ENCODE results near the gene NFKB2.

The NFKB2 gene

GRCh38 chr10:102382871-102383270, 12.6 kb upstream of the NFKB2 start:
- TF ChIP-seq CTCF (conservative IDR thresholded peaks at IDR 0.05; ENCODE audit: low read depth, low read length) = no peak
- H3K4me3 ChIP-seq (ENCODE audit: low read length) = no peak overlapping the region
- DNase-seq (ENCODE audit: low read depth) = no peak

DNA sequence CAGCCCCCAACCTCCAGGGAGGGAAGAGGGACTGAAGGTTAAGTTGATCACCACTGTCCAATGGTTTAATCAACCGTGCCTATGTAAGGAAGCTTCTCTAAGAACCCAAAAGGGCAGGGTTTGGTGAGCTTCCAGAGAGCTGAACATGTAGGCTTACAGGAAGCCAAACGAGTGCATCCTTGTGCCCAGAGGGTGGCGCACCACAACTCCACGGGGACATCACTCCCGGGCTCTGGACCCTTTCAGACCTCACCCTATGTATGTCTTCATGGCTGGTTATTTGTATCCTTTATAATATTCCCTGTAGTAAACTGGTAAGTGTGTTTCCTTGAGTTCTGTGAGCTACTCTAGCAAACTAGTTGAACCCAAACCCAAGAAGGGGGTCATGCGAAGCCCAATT, 11.5 kb upstream of the NFKB2 start:
- TF ChIP-seq CTCF (conservative IDR thresholded peaks at IDR 0.05; ENCODE audit: low read depth, low read length) = peak; percentile 40
- no peak for DNase-seq (ENCODE audit: low read depth)

DNA sequence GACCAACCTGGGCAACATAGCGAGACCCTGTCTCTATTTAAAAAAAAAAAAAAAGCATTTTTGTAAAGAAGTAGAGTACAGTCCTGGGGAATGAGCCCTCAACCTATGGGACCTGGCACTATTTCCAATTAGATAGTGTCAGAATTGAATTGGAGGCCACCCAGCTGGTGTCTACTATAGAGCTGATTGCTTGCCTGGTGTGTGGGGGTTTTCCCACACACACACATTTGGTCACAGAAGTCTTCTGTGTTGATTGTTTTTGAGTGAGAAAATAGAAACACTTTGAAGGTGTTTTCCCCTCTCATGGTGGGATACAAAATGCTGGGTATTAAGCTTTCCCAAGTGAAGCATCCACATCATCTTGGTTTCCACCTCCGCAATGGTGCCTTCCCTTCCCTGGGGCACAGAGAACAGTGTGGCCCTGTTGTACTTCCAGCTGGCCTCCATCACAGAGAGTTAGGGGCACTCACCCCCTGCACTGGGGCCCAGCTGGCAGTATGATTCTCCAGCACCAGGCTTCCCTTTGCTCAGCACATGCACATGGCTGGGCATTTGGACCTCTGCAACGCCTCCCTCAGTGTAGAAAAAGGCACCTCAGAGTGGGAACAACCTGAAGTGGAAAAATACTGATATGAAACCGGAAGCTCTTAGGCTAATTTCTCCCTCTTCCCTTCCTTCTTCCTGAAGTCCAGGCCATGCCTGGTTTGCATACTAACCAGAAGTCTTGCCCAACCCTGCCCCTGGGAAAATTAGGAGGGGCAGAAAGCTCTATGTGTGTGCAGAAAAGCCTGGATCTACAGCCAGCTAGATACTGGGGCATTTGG, 10.7 kb upstream of the NFKB2 start:
- DNase-seq (ENCODE audit: low read depth) = no peak
- no peak overlapping the region for H3K4me3 ChIP-seq (ENCODE audit: low read length)
- no peak for TF ChIP-seq CTCF (conservative IDR thresholded peaks at IDR 0.05; ENCODE audit: low read depth, low read length)

More for the DNA sequence above, 11.5 kb upstream of the NFKB2 start:
- H3K4me3 ChIP-seq (ENCODE audit: low read length) = no peak overlapping the region

GRCh38 chr10:102389894-102390293, 5.6 kb upstream of the NFKB2 start:
- TF ChIP-seq CTCF (conservative IDR thresholded peaks at IDR 0.05; ENCODE audit: low read depth, low read length) = no peak
- no peak for DNase-seq (ENCODE audit: low read depth)
- no peak overlapping the region for H3K4me3 ChIP-seq (ENCODE audit: low read length)

DNA sequence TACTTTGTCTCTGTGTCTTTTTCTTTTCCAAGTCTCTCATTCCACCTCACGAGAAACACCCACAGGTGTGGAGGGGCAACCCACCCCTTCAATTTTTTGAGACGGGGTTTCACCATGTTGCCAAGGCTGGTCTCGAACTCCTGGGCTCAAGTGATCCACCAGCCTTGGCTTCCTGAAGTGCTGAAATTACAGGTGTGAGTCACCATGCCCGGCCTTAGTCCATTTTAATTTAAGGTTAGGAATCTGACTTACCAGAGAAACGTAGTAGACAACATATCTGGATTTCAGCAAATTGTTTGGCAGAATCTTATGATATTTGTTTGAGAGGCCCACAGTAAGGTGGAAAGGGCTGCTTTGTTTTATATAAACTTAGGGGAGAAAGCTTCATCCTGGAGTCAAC, 3.2 kb upstream of the NFKB2 start:
- no peak for TF ChIP-seq CTCF (conservative IDR thresholded peaks at IDR 0.05; ENCODE audit: low read depth, low read length)
- no peak for DNase-seq (ENCODE audit: low read depth)
- no peak overlapping the region for H3K4me3 ChIP-seq (ENCODE audit: low read length)

DNA sequence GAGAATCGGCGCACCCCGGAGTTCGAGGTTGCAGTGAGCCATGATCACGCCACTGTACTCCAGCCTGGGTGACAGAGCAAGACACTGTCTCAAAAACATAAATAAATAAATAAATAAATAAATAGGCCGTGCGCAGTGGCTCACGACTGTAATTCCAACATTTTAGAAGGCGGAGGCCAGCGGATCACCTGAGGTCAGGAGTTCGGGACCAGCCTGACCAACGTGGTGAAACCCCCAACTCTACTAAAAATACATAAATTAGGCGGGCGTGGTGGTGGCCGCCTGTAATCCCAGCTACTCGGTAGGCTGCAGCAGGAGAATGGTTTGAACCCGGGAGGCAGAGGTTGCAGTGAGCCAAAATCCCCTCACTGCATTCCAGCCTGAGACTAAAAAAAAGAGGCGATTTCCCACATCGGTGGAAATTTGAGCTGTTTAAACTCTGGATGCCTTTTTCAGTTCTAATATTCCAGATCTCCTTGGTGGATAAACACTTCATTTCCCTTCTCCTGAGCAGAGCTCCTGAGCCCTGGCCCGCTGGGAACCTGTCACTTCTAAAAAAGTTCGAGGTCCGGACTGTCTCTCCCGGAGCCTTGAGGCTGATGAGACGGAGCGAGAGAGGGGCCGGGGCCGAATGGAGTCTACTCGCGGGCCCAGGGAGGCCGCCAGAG, 2.0 kb upstream of the NFKB2 start:
- H3K4me3 ChIP-seq (ENCODE audit: low read length) = peak overlapping the region; percentile 72
- no peak for DNase-seq (ENCODE audit: low read depth)
- TF ChIP-seq CTCF (conservative IDR thresholded peaks at IDR 0.05; ENCODE audit: low read depth, low read length) = peak; percentile 85
